Stimulated activated CD4-positive, alpha-beta T cell treated with anti-CD3 and anti-CD28 coated beads, Interleukin-2, amount 100 ng/mL, for 4 hours (primary cell): ENCODE data around the gene ANKRD65.
A peak's percentile ranks its signal among the peaks of the same experiment; 100 is the strongest.
"Not testable (repeated sequence)": the region's sequence is repeated elsewhere in the genome, so short reads cannot be mapped to it uniquely, and the experiment has no call there.

Source experiments
- DNase-seq: peaks from one replicate; pipeline ENCODE4 v3.0.0-alpha.2; 2020; ENCODE audit warnings: low read depth

Gene ANKRD65

GRCh38 chr1:1393428-1393827 lies 27.6 kb downstream of the ANKRD65 start:
- DNase-seq = no peak

- DNase-seq = no peak
These were observed 28.1 kb downstream of the ANKRD65 start for GRCh38 chr1:1393014-1393413.

DNA sequence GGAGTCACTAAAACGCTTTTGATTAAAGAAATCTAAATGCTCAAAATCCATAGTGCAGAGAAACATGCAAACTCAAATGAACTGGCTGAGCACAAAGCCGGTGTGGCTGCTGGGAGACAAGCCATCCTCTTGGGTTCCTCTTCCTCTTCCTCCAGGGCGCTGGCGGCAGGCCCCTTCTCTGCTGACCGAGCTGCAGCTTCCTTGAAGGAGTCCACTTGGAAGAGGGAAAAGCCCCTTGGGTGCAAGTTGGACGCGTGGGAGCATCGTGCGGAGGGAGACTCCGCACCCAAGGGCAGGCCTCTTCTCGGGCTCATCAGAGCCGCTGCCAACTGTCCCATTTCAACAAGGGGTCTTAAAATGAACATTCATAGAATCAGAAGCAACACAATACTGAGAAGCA lies 29.9 kb downstream of the ANKRD65 start:
- no peak for DNase-seq

GRCh38 chr1:1390675-1391074 lies 30.4 kb downstream of the ANKRD65 start:
- DNase-seq = no peak

GRCh38 chr1:1388078-1388472 lies 33.0 kb downstream of the ANKRD65 start:
- DNase-seq = no peak

- DNase-seq = no peak
These were observed 33.7 kb downstream of the ANKRD65 start for GRCh38 chr1:1387098-1388077.

DNA sequence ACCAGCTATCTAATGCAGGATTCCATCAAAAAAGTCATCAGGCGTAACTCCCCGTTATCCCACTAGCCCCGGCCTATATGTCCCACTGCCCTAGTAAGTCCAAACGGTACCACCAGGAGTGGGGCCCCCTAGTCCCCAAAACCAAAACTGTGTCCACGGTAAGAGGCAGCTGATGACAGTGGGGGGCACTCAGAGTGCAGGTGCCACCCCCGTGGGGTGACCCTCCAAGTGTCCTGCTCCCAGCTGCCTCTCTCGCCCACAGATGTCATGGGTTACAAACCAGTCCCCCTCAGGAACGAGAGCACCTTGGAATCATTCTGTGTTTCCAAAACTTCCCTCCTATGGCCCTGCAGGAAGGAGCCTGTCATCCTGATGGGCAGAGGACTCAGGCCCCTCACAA lies 35.1 kb downstream of the ANKRD65 start:
- DNase-seq = no peak

DNA sequence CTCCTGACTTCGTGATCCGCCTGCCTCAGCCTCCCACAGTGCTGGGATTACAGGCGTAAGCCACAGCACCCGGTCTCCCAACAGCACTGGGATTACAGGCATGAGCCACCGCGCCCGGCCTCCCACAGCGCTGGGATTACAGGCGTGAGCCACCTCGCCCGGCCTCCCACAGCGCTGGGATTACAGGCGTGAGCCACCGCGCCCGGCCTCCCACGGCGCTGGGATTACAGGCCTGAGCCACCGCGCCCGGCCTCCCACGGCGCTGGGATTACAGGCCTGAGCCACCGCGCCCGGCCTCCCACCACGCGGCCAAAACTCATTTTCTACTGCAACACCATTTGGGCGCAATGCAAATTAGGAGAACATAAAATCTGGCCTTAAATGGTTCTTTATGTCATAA lies 35.7 kb downstream of the ANKRD65 start:
- DNase-seq = not testable (repeated sequence)

DNA sequence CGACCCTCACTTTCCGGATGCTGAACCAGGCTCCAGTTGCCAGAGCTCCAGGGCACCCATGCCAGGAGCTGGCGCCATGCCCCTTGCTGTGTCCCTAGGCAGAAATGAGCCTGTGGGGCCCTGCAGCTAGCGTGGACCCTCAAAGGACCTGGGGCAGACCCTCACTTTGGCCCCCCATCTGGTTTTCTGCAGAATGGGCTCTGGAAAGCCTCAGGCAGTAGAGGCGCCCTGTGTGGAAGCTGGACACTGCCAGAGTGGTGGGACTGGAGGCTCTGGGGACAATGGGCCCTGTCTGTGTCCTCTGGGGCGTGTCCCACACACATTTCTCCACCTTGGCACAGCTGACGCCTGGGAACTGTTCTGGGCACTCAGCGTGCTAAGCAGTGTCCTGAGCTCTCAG lies 39.8 kb downstream of the ANKRD65 start:
- DNase-seq = no peak

- no peak for DNase-seq
These were observed 40.2 kb downstream of the ANKRD65 start for GRCh38 chr1:1380860-1381259.

GRCh38 chr1:1377540-1378205 lies 43.4 kb downstream of the ANKRD65 start:
- no peak for DNase-seq

- DNase-seq = no peak
These were observed 44.4 kb downstream of the ANKRD65 start for GRCh38 chr1:1376551-1377226.

DNA sequence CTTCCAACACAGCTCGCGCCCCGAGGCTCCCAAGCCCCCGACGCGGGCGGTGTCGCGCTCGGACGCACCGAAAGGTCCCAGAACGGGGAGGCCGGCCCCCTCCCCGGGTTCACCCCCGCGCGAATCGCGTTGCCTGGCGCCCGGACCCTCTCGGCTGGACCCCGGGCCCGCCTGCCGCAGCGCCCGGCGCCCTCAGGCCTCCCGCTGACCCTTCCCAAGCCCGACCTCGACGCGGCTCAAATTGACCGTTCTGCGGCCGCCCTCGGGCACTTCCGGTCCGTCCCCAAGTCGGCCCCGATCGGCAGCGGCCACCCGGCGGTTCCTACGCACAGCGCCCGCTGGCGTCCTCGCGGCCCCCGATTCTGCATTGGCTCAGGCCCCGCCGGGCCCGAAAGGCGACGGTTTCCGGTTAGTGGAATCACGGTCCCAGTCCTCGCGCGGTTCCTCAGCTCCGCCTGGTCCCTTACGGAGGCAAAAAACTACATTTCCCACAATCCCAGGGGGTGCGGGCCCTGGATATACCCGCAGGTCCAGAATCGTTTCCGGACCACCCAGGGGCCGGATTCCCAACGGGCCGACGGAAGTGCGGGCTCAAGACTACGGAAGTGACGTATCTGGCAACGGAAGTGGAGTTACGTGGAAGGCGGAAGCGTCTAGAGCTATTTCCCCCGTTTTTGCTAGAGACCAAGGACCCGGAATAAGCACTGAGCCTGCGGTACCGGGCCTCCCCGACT lies 46.0 kb downstream of the ANKRD65 start, which contains the start of gene AURKAIP1:
Gene AURKAIP1 (minus strand): TSS at position 279 of the 734 bp plus-strand sequence. CDS start 451 bp downstream, outside the sequence.
- DNase-seq = peak; percentile 91

GRCh38 chr1:1374589-1374928 lies 46.5 kb downstream of the ANKRD65 start:
- no peak for DNase-seq

- no peak for DNase-seq
These were observed 47.1 kb downstream of the ANKRD65 start for GRCh38 chr1:1373815-1374588.

GRCh38 chr1:1373051-1373814 lies 47.8 kb downstream of the ANKRD65 start:
- no peak for DNase-seq

- DNase-seq = peak; percentile 59
These were observed 49.0 kb downstream of the ANKRD65 start for GRCh38 chr1:1371746-1372711.

DNA sequence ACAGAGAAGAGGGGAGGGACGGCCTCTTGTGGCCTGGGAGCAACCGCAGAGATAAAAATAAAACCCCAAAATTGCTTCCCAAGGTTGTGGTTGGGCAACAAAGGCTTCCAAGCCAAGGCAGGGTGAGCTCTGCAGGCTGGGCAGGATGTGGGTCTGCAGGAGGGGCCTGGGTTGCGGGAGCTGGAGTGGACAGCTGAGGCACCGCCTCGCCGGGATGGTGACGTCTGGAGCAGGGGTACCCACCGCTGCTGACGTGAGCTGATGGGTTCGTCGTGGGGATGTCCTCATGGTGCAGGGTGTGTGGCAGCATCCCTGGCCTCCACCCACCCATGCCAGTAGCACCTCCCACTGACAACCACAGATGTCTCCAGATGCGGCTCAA lies 49.7 kb downstream of the ANKRD65 start:
- DNase-seq = no peak

DNA sequence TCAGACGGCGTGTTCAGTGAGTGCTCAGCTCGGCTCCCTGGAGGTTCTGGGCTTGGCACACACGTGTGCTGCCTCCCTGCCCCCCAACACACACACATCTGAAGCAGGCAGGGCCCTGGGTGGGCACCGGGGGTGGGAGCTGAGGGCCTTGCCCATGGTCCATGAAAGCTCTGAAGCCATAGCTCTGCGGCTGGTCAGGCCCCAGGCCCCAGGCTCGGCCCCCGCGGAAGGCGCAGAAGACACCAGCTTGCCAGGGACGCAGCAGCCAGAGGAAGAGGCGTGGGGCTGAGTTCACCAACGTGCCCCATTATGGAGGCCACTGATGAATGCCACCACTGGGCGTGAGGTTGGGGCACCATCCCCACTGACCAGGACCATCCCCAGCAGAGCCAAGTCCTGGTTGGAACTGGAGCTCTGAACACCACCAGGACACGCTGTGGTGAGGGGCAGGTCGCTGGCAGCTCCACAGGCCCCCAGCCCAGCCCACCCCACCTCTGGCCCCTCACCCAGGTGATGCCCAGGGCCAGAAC lies 50.2 kb downstream of the ANKRD65 start:
- no peak for DNase-seq
